ENCODE data around the gene WDR38.

Gene WDR38

DNA sequence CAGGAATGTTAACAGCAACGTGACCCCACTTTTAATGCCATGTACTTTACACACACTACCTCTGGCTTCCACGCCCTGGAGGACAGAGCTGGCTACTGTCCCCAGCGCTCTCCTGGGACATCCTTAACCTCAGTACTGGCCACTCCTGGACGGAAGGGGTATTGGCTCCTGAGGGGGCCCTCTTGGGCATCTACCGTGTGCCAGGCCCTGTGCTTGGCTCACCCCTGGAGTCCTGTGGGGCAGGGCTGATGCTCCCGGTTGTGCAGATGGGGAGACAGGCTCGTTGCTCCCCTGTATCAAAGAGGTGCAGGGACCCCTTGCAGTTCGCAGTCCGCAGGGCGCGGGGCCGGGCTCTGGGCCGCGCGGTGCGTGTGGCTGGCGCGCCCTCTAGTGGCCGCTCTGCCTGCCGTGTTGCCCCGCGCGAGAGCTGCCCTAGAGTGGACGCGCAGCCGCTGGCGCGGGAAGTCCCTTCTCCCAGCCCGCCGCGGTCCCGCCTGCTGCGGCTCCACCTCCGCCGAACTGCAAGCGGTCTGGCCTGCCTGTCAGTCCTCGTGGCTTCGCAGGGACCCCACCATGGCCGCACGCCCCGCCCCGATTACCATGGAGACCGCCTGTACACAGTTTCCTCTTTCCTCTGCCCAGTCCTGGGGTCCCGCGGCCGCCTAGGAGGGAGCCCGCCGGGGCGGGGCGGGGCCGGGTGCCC lies at the start of gene WDR38:
WDR38 (plus strand) TSS at position 632 of the 703 bp plus-strand sequence. CDS start 72 bp downstream, outside the sequence.
- no peak for DNase-seq

DNA sequence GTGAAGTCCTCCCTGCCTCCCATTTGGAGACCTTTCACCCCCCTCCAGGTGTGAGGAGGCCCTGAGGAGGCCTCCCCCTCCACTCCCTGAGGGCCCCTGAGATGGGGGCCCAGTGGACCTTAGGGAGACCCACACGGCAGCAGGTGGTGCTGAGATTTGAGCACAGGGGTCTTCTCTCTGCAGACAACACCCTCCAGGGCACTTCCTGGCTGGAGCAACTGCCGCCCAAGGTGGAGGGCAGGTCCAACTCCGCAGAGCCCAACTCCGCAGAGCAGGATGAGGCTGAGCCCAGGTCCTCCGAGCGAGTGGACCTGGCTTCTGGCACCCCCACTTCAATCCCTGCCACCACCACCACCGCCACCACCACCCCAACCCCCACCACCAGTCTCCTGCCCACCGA lies 49.3 kb upstream of the WDR38 start:
- no peak for DNase-seq

- no peak for DNase-seq
Observed at GRCh38 chr9:124805186-124805585, 48.1 kb upstream of the WDR38 start.

DNA sequence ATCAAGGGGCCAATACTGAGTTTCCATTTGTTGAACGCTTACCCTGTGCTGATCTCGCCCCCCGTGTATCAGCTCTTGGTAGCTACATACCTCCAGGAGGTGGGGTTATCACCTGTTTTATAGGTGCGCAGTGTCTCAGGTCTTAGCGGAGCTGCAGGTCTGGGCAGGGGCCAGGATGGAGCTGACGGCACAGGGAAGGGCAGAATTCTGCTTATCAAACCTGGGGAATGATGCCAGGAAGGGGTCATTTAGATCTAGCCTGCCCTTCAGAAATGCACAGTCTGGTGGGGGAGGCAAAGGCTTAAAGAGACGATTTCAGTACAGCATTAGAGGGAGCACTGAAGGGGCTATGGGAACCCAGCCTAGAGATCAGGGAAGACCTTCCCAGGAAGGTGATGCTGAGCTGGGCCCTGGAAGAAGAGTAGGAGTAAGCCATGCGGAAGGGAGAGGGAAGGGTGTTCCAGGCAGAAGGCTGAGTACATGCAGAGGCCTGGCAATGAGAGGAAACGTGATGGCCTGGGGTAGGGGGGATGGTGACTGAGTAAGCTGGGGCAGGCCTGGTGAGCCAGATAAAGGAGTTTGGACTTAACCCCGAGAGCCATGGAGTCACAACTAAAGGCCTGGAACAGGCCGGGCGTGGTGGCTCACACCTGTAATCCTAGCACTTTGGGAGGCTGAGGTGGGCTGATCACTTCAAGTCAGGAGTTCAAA lies 44.9 kb upstream of the WDR38 start:
- no peak for DNase-seq

- no peak for DNase-seq
Observed at GRCh38 chr9:124809211-124809610, 44.0 kb upstream of the WDR38 start.

DNA sequence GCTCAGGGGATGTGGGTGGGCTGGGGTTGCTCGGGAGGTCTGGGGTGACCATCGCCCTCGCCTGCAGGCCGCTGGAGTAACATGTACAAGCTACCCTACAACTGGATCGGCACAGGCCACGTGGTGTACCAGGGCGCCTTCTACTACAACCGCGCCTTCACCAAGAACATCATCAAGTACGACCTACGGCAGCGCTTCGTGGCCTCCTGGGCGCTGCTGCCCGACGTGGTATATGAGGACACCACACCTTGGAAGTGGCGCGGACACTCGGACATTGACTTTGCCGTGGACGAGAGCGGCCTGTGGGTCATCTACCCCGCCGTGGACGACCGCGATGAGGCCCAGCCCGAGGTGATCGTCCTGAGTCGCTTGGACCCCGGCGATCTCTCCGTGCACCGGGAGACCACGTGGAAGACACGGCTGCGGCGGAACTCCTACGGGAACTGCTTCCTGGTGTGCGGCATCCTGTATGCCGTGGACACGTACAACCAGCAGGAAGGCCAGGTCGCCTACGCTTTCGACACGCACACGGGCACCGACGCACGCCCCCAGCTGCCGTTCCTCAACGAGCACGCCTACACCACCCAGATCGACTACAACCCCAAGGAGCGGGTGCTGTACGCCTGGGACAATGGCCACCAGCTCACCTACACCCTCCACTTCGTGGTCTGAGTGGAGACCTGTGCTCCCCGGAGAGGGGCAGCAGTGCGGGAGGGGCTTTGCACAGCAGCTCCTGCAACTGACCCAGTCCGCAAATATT lies 43.3 kb upstream of the WDR38 start:
- no peak for DNase-seq

- no peak for DNase-seq
Observed at GRCh38 chr9:124810663-124811355, 42.5 kb upstream of the WDR38 start.

DNA sequence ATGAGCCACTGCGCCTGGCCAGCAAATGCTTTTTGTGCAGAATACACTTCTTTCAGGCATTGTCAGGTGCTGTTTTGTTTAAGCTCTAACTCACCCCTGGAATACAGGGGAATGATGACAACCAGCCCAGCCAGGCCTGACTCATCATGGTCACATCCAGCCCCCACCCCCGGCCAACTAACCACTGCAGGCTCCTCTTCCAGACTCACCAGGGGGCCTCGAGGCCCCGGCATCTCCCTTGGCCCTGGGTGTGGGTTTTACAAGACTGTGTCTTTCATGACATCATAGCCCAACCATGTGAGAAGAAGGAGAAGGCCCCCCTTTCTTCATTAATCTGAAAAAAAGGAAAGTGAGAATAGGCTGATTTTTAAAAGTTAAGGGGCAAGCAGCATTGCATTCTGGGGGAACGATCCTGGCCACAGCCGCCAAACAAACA lies 40.8 kb upstream of the WDR38 start:
- no peak for DNase-seq

GRCh38 chr9:124813041-124813440 lies 40.2 kb upstream of the WDR38 start:
- no peak for DNase-seq

DNA sequence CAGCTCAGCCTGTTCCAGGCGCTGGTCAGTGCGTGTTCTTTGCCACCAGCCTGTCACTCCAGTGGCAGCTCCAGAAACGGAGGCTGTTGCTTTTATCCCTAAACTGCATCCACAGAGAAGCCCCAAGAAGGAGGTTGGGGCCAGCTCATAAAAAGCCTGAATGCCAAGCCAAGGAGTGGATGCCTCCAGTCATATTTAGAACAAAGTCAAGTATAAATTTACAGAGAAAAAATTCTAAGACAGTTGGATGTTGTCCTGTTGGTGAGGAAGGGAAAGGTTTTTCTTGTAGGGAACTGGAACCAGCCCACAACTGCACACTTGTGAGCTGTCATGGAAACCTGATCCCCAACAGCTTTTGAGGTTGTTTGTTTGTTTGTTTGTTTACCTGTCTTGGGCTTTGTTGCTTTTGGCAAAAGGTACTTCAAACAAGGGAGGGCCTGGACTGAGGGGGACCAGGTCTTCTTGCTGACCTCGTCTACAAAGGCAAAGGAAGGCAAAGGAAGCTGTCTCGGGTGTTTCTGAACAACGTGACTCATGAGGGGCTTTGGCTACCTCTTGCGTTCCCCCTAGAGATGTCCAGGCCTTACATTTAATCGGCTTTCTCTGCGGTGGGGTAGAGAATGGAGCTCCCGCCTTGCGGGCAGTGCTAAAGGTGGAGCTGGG lies 39.6 kb upstream of the WDR38 start:
- no peak for DNase-seq

- no peak for DNase-seq
Observed at GRCh38 chr9:124814164-124814535, 39.1 kb upstream of the WDR38 start.

- DNase-seq = no peak
Observed at GRCh38 chr9:124815601-124816000, 37.7 kb upstream of the WDR38 start.

DNA sequence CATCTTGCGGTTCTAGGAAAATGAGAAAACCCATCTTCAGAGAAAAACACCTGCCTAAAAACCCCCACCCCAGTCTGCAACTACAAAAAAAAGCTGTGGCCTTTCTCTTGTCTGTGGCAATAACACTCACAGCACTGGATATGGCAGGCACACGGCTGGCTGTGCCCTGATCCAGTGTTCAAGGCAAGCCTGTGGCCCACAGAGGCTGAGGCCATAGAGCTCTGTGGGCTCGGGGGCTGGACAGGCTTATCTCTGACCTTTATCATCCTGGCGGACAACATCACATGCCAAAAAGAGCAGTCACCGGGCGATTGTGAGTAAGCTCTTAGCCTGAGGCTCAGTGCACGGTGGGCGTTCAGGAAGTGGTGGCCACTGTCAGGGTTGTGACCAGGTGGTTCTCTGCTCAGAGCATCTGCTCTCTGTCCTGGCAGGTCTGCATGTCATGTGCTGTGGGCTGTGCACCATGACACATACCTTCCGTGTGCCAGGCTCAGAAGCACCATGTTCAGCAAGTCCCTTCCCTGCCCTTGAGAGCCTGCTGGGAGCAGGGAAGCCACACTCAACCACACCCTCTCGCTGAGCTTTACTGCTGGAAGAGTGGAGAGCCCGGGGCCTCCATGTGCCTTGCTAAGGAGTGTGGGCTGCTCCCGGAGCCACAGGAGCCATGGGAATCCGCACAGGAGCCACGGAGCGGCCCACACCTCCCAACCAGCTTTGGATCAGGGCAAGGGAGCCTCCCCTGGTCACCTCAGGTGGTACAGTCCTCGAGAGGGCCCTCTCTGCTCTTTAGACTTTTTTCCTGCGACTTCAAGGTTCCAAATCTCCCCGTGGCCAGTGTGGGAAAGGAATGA lies 34.6 kb upstream of the WDR38 start:
- no peak for DNase-seq

DNA sequence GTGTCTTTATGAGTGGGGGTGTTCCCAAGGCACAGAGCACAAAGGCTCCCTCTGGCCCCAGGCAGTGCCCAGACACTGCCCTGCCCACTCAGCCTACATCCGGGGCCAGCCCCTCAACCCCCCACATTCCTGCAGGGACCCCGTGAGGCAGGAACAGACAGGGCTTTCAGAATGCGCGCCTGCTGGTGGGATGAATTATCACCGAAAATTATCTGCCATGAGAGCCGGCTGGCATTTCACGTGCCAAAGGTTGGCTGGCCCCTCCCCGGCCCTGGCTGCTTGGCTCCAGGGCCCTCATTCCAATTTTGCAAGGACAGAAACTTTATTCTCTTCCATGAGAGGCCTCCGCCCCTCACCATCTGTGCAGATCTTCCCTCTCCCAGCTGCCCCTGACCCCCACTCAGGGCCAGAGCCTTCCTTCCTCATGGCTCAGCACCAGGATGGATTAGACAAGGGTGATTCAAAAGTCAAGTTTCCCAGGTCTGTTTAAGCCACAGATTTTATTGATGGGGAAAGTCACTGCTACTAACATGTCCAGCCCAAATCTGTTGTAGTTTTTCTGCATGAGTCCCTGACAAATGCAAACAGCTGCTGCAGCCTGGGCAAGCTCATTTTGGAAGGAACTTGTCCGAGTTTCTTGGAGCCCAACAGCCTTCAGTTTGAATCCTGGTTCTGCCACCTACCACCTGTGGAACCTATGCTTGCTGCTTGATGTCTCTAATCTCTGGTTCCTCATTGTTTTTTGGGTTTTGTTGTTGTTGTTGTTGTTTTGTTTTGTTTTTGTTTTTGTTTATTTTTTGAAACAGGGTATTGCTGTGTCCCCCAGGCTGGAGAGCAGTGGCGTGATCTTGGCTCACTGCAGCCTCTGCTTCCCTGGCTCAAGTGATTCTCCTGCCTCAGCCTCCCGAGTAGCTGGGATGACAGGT lies 32.3 kb upstream of the WDR38 start:
- DNase-seq = no peak

- DNase-seq = no peak
Observed at GRCh38 chr9:124828489-124829333, 24.5 kb upstream of the WDR38 start.

DNA sequence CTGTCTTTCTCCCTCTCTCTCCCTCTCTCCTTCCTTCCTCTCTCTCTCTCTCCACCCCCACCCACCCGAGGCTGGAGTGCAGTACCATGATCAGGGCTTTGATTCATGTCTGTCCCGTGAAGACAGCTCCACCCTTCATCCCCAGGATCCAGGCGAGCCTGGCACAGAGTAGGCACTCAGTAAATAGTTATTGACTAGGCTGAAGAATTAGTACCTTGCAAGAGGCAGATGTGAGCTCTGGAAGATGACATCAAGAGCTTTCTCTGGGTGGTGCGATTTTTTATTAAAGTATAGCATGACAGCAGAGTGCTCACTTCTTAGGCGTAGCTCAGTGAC lies 24.0 kb upstream of the WDR38 start:
- DNase-seq = no peak

DNA sequence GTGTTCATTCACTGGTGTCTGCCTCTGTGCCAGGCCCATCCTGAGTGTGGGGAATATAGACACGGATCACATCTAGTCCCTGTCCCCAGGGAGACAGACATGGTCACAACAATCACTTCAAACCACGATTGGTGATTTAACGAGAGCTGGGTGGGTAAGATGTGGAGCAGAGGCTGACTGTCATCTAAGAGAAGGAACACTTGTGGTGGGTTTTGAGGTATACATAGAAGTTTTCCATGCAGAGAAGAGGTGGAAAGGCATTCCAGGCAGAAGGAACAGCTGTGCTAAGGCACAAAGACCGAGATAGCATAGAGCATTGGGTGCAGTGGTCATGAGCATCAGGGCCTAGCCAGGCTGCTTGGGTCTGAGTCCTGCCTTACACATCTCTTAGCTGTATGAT lies 22.7 kb upstream of the WDR38 start:
- DNase-seq = no peak

DNA sequence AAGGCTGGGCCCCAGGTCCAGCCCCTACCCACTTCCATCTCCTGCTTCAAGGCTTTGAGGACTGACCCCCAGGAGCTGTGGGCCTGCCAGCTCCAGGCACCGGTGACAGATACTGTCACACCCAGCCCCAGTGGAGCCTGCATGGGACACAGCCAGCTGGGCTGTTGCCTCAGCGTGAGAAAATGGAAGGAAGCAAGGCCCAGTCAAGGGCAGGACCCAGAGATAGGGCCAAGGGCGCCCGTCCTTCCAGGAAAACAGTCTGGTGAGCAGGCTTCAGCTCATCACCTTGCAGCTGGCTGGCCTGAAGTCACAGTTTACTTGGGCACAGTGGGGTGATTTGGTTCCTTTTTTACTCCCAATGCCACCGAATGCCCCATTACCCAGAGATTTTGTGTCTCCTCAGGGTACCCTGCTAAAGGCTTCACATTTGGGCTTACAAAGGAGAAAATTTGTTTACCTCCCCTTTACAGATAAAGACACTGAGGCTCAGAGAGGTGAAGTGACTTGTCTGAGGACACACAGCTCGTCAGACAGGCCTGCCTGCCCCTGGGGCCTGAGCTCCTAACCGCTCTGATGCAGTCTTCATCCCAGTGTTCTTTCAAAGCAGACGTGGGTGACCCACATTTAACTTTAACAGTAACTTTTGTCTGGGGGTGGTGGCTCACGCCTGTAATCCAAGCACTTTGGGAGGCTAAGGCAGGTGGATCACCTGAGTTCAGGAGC lies 21.5 kb upstream of the WDR38 start:
- no peak for DNase-seq

GRCh38 chr9:124834591-124834990 lies 18.7 kb upstream of the WDR38 start:
- no peak for DNase-seq
